HG02588 (cell line): Measurements from ENCODE around the gene RTKN.

ENCODE experiments used
- ATAC-seq: cut with Tn5 transposase; IDR thresholded peaks from one replicate; pipeline ENCODE4 v1.9.1; 2021; ENCODE audit warnings: mild to moderate bottlenecking, moderate library complexity; ENCODE audit not compliant: unreplicated experiment

The RTKN gene

DNA sequence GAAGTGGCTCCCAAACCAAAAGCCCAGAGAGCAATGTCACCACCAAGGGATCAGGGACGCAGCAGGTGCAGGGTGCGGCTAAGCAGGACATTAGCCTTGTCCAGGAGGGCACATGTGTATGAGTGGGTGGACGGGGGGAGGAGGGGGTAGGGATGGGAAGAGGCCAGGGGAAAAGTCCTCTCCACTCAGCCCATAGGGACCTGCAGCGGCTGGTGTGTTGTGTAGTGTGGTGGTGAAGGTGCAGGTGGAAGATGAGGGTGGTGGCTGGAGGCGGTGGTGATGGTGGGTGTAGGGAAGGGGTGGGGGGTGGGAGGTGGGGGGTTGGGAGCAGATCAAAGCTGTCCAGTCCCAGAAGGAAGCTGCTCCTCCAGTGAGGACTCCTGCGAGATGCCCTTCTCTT lies 24.0 kb downstream of the RTKN start:
- ATAC-seq = no peak

- ATAC-seq = no peak
Measured at GRCh38 chr2:74417197-74417596, 24.5 kb downstream of the RTKN start.

- ATAC-seq = no peak
Measured at GRCh38 chr2:74416778-74417177, 25.0 kb downstream of the RTKN start.

DNA sequence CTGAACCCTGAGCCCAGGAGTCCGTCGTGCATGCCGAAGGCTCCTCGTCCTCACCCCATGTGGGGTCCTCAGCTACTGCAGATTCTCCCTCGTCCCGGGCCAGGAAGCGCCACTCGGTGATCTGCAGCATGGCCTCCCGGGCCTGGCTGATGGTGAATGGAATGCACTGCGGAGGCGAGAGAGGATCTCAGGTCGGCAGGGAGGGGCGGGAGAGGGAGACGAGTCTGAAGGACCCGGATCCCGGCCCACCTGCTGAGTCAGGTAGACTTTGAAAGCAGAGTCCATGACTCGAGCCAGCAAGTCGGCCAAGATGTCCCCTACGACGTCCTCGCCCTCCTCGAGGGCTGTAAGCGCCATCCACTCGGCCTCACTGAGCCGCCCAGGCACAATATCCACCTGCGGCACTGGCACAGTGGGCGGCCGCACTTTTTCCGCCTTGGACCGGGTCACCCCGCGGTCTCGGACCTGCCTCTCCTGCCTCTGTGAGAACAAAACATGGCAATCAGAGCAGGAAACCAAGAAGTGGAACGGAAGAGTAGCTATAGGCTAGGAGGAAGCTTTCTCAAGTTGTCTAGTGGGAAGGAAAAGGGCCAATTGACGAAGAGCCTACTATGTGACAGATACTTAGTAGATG lies 25.9 kb downstream of the RTKN start:
- ATAC-seq = no peak

DNA sequence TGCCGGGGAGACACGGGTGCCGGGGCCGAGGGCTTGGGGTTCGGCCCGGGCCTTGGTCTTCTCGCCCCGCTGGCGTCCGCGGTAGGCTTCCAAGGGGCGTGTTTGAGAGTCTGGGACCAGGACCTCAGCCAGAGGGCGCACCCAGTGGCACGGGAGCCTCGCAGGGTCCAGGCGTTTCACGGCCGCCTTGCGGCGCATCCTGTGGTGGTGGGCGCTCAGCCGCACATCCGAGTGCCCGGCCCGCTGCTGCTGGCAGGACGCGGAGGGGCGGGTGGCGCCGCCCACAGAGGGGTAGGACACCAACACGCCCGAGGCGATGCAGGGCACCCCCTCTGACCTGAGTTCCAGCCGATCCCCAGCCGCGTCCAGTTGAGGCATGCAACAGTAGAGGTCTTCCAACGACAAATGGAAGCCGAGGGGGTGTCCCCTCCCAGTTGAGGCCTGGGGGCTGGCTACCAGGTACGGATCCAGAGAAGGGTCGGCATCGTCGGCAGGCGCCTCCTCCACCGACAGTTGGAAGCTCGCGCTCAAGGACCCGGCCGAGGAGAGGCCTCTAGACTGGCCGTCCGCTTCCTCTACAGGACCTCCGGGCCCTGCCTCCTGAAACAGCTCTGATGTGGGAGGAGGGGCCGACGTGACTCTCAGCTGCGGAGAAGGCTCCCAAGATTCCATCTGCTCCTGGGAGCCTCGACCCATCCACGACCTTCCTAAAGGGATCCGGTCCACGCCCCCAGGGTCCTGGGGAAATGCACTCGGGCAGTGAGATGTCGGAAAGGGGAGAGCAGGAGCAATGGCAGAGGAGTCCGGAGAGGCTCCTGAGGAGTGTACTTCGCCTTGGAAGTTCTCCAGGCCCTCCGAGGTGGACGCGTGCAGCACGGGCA lies 26.6 kb downstream of the RTKN start:
- peak; percentile 50 for ATAC-seq

GRCh38 chr2:74414441-74414840 lies 27.3 kb downstream of the RTKN start:
- no peak for ATAC-seq

DNA sequence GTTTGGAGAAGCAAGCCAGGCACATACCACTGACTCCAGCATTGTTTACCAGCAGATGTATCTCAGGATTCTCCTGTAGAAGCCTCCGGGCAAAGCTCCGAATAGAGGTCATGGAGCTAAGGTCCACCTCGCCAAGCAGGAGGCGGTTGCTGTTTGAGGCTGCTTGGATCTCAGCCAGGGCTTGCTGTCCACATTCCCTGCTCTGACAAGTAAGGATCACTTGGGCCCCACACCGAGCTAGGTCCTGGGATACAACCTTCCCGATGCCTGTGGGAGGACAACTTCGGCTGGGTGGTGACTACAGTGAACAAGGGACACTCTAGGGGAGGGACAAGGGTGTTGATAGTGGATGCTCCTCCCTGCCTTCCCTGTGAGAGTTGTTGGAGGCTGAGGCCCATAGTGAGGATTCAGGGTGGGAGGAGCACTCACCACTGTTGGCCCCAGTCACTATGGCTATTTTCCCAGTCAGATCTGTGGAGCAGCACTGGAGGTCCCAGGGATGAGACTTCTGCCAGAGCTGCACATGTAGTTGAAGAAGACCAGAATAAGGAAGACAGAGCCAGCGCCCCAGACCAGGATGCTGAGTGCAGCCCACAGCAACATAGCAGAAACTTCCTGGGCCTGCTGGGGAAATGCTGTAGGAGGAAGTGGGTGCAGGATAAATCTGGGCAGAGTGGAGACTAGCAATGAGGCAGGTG lies 28.6 kb downstream of the RTKN start:
- no peak for ATAC-seq

DNA sequence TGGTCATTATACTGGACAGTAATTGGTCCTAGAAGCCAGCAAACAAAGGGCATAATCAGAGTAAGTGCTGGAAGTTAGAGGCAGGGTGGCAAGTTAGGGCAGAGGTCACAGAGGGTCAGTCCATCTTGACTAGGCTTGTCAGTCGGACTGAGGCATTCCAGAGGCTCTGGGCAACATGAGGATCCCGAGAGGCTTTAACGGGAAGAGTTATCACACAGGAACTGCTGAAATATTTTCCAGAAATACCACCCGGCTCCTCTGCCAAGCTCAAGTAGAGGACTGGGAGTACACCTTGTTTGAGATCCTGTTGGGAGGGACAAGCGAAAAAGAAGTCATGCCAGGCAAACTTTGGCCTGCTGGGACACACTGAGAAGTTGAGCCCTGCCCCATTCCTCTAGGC lies 34.1 kb downstream of the RTKN start:
- no peak for ATAC-seq

DNA sequence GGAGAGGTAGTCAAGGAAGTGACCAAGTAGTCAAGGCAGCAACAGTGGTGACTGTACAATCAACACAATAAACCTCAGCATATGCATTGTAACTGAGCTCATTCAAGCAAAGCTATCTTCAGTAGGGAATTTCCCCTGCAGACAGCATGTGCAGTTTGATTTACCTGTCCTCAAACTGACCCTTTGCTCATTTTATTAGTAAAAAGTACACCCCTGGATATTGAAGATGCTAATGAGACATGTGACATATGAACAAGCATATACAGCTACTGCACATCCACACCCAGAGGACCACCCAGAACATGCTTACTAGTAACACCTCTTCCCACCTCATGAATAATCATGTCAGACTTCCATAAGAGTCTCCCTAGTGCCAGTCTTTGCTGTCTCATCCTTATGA lies 35.7 kb downstream of the RTKN start:
- no peak for ATAC-seq

- ATAC-seq = no peak
Measured at GRCh38 chr2:74401891-74402290, 39.8 kb downstream of the RTKN start.

- no peak for ATAC-seq
Measured at GRCh38 chr2:74399785-74400184, 42.0 kb downstream of the RTKN start.

- no peak for ATAC-seq
Measured at GRCh38 chr2:74396149-74396548, 45.6 kb downstream of the RTKN start.

GRCh38 chr2:74393525-74393924 lies 48.2 kb downstream of the RTKN start:
- ATAC-seq = no peak

DNA sequence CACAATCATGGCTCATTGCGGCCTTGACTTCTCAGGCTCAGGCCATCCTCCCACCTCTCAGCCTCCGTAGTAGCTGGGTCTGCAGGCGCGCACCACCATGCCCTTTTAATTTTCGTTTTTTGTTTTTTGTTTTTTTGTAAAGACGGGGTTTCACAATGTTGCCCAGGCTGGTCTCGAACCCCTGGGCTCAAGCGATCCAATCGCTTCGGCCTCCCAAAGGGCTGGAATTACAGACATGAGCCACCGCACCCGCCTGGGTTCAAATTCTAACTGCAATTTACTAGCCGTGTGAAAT lies 49.3 kb downstream of the RTKN start:
- ATAC-seq = no peak

- peak; percentile 68 for ATAC-seq
Measured at GRCh38 chr2:74391580-74392448, 49.9 kb downstream of the RTKN start.

- no peak for ATAC-seq
Measured at GRCh38 chr2:74391209-74391579, 50.5 kb downstream of the RTKN start.

GRCh38 chr2:74390606-74391005 lies 51.1 kb downstream of the RTKN start:
- ATAC-seq = no peak

- no peak for ATAC-seq
Measured at GRCh38 chr2:74387346-74387745, 54.4 kb downstream of the RTKN start.

GRCh38 chr2:74385396-74385795 lies 56.3 kb downstream of the RTKN start:
- ATAC-seq = no peak

- ATAC-seq = no peak
Measured at GRCh38 chr2:74384051-74384450, 57.7 kb downstream of the RTKN start.

DNA sequence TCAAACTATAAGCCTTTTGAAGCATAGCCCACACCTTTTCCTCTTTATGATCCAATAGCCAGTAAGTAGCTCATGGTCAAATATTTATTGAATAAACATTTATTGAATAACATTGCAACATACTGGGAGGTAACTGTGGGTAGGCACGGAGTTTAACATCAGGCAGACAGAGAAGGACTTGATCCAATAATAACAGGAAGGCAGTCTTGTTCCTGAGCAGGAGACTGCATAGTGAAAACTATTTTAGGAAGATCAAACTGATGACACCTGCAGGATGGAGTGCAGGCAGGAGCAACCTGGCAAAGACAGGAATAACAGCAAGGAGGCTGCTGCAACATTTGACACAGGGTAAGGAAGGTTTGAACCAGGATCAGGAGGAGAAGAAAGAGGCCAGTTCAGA lies 58.5 kb downstream of the RTKN start:
- no peak for ATAC-seq
